Kasumi-1 (cell line): ENCODE data around the gene MTSS2.
A peak's percentile ranks its signal among the peaks of the same experiment; 100 is the strongest.

ENCODE experiments used
- DNase-seq, 2 experiments: peaks; one replicate each; lab custom pipeline; 2025; lab: John Stamatoyannopoulos, UW

Gene MTSS2, protein sequence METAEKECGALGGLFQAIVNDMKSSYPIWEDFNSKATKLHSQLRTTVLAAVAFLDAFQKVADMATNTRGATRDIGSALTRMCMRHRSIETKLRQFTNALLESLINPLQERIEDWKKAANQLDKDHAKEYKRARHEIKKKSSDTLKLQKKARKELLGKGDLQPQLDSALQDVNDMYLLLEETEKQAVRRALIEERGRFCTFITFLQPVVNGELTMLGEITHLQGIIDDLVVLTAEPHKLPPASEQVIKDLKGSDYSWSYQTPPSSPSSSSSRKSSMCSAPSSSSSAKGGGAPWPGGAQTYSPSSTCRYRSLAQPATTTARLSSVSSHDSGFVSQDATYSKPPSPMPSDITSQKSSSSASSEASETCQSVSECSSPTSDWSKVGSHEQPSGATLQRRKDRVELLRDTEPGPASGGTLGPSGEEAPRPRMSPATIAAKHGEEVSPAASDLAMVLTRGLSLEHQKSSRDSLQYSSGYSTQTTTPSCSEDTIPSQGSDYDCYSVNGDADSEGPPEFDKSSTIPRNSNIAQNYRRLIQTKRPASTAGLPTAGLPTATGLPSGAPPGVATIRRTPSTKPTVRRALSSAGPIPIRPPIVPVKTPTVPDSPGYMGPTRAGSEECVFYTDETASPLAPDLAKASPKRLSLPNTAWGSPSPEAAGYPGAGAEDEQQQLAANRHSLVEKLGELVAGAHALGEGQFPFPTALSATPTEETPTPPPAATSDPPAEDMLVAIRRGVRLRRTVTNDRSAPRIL

GRCh38 chr16:70685938-70686375 lies at the start of gene MTSS2:
TSS of gene MTSS2 (minus strand) at chr16:70686053. CDS start at chr16:70685791, 262 bp downstream.
- peak; percentile 17 to 50 for DNase-seq

DNA sequence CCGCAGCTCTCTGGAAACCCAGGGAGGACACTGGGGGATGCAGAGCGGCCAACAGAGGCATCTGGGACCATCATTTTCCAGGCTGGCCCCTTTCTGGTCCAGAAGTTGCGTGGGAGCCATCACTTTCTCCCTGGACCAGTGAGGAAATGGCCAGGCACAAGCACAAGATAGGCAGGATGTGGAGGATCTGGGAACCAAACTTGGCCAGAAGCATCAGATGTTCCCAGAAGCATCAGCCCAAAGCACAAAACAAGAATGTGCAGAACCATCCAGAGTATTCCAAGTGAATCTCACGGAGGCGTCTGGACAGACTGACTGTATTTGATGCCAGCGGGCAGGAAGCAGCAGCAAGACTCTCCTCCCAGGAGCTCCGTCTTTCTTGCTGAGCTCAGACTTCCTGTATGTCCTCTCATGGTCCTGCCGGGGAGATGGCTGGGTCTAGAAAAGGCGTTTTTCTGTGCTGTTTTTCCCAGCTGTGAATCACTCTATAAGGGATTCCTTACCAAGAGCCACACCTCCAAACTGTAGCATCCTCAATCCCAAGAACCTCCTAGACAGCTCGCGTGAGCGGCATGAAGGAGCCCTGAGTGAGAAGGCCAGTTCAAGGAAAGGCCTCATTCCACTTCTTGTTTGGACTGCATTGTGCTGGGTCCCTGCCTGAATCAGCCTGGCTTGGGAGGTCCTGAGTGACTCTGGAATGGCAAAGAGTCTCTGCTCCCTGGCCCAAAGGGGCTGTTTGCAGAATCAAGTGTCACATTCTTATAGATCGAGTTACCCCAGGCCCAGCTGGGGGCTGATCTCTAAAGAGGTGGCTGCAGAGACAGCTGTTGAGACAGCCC lies 49.5 kb upstream of the MTSS2 start:
- DNase-seq = no peak

DNA sequence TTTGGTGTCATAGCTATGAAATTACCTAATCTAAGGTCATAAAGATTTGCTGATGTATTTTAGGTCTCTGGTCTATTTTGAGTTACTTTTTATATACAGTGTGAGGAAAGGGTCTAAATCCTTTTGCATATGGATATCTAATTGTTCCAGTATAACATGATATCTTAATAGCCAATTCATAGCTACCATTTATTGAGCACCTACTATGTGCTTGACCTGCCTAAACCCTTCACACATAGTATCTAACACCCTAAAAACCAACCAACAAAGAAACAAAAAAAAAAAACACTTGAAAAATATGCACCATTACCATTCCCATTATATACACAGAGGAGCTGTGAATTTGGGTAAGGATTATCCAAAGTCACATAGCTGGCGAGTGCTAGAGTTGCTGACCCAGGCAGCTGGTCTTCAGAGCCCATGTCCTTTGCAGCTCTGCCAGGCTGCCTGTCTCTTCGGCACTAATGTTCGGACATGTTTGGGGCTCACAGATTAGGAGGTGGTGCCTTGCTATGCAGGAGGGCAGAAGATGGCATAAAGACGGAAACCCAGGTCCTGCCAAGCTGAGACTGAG lies 48.8 kb upstream of the MTSS2 start:
- no peak for DNase-seq

DNA sequence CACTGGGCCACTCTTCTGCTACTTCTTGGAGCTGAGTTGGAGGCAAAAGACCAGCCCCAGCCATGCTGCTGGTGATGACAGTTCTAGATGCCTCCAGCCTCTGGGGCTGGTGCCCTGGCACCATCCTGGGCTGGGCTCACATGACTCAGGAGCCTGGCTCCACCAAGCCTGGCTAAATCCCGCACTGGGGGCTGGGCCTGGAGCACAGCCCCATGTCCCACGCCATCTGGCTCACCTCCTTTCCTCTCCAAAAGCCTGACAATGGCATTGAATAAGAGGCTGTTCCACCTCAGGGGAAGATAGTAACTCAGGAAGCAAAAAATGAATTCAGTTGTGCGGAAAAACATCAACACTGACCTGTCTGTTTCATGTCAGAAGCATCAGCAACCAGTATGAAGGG lies 45.1 kb upstream of the MTSS2 start:
- no peak for DNase-seq

GRCh38 chr16:70730031-70730430 lies 44.2 kb upstream of the MTSS2 start:
- no peak for DNase-seq

- no peak for DNase-seq
Measured at GRCh38 chr16:70729292-70729691, 43.4 kb upstream of the MTSS2 start.

DNA sequence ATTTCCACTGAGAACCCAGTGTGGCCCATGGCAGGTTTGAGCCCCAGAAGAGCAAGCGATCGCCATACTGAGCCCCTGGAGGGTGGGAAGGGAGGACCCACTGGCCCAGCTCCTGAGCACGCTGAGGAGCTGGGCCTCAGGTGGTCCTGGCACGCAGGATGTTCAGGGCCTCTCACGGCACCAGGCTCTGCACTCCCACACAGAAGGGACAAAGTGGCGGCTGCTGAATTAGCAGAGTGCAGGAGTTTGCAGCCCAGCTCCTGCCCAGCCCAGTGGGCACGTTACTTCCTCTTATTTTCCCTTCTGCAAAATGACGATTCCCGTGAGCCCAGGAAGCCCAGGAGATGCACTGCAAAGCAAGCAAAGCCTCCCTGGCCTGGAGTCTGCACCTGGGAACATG lies 42.3 kb upstream of the MTSS2 start:
- DNase-seq = peak; percentile 69 to 75

DNA sequence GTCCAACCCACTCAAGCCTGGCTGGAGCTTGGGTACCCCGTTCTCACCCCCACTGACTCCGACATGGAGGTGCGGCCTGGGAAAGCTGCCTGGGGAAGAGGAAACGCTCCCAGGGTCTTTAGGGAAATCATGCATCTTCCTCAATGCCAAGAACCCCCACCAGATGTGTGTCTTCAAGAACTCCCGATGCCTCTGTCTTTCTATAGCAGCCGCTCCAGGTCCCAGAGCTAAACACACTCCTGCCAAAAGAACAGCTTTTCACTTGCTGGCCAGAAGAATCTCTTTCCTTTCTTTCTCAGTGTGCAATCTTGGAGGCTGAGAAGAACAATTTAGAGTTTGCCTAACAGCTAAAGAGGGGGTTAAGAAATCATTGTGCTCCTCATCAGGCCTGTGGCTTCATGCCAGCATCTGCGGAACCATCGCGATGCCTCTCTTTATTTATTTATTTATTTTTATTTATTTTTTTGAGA lies 41.1 kb upstream of the MTSS2 start:
- no peak for DNase-seq

GRCh38 chr16:70725912-70726828 lies 40.3 kb upstream of the MTSS2 start:
- DNase-seq = no peak

DNA sequence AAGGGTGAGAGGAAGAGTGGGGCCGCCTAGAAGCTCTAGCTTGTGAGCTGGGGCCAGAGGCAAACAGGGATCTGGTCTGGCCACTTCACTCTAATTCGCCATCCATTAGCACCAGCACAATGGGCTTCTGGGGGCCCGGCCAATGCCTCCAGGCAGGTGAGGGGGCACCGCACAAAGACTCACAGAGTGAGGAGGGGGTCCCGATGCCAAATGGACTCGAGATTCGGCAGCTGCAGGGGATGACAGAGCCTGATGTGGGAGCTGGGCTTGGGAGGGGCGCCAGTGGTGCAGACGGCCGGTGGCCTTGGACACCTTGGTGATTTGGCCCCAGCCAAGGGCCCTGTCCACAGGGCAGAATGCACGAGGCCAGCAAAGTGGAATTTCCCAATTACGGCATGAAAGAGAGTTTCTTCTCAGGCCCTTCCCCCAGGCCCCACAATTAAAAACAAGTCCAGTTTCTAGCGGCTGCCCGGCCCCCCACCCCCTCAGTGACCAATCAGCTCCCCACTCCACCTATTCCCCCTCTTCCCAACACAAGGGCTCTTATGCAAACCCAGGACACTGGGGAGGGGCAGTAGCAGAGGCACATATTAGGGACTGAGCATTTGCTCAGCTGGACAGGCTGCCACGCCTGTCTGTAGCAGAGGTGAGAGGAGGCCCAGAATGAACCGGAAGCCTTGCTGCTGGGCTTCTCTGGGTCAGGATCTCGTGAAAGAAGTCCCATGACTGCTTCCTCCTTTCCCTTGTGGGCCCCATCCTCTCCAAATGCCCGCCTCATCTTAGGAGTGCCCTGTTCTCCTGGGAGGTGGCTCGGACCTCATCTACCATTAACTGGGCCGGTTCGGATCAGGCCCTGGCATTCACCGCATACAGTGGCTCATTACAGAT lies 39.4 kb upstream of the MTSS2 start:
- DNase-seq = no peak

GRCh38 chr16:70724146-70725023 lies 38.5 kb upstream of the MTSS2 start:
- no peak for DNase-seq

DNA sequence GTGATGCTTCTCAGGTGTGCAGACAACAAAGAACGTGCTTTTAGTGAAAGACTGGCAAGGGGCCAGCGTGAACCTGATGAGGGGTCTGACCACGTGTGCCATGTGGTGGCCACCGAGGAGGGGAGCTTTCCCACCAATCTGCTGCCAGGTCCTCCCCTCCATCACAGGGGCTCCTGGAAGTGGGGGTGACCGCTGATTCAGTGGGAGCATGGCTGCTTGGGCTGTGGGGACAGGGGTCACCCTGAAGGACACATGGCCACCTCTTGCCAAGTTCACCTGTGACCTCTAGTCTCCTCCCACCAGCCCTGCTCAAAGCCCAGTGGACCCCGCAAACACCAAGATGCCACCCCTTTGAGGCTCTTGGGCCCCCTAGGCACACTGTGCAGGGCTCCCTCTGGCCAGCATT lies 37.9 kb upstream of the MTSS2 start:
- DNase-seq = no peak

GRCh38 chr16:70721202-70721963 lies 35.5 kb upstream of the MTSS2 start:
- no peak for DNase-seq

DNA sequence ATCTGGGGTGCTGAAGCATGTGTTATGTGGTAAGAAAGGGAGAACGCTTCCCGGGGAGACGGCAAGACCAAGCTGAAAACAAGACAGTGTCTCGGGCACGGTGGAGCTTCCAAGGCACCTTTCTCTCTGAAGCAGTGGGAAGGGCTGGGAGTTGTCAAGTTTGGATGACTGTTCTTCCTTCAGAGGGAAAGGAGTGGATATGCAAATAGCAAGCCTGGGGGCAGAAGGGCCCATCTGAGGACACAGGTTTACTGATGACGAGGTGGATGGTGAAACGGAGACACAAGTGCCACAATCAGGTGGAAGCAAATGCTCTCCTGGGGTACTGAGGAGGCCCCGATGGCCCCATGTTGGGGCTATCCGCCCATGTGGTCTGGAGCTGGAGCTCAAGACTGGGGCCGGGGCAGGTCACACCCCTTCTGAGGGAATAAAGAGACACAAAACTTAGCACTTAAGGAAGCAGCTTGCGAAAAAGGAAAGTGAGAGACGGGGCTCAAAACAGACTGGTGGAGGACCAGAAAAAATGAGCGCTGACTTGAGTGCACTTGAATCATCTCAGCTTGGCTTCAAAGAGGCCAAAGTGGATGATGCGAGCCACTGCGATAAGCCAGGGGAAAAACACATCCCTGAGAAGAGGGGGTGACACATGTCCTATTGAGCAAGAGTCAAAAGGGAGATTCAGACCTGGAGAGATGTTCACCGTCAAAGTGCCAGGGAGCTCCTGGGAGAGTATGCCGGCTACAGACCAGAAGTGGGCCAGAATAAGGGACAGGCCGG lies 34.8 kb upstream of the MTSS2 start:
- DNase-seq = no peak

DNA sequence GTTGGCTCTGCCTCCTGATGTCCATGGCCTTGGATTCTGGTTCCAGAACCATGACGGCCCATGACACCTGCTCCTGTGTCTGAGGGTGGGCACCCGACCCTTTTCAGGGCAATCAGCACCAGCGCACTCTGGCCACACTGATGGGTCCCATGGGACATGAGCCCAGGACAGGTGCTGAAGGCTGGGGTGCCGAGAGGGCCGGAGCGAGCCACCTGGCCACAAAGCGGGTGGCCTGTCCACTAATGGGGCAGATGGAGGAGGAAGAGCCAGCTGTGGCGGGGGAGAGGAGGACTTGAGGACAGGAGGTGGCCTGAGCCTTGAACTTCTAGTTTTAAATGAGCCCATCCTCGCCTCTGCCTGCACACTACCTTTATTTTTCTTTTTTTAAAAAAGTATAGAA lies 31.2 kb upstream of the MTSS2 start:
- DNase-seq = no peak

- no peak for DNase-seq
Measured at GRCh38 chr16:70715860-70716357, 30.1 kb upstream of the MTSS2 start.
